ENCODE measurements around the gene OR4Q2.
"Not testable (repeated sequence)": the region's sequence is repeated elsewhere in the genome, so short reads cannot be mapped to it uniquely, and the experiment has no call there.

Gene OR4Q2

DNA sequence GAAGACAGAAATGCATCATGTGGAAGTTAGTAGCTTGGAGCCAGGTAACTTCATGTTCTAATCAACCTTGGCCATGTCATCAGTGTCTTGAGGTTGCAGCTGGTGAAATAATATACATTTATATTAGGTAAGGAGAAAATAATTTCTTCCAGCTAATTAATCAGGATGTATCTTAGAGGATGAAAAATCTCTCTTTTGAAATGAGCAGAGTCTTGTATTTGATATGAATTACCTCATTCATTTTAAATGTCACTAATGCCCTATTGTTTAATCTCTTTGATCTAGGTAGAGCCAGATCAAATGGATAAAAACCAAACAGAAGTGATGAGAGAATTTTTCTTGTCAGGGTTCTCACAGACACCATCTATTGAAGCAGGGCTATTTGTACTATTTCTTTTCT, at the start of gene OR4Q2:
TSS of gene OR4Q2 (plus strand) at position 301 of the 400 bp plus-strand sequence.
- no peak for TF ChIP-seq CTCF (IDR thresholded peaks at IDR 0.05; ENCODE audit: control extremely low read depth, extremely low read depth, low read depth, missing control alignments)
- POLR2A ChIA-PET, result no interaction called here
- CTCF ChIA-PET, result interaction anchor here (1.2 kb wide), 1 partner anchor 12 kb away, joined by 3 read pairs; no protein-coding TSS in a partner anchor
- no peak for DNase-seq (ENCODE audit: extremely low spot score)

DNA sequence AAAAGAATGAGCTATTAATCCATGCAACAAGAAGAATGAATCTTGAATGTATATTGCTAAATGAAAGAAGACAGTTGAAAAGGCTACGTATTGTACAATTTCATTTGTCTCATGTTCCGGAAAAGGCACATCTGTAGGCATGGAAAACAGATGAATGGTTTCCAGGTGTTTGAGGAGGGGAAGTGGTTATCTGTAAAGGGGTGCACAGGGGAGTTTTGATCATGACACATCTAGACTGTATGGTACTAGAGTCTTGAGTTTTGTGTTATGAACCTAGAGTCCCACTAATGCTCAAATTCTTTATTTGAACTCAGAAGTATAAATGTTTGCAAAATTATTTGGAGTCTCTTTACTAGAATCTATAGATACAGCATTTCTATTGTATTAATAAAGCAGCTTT, 32.2 kb upstream of the OR4Q2 start:
- CTCF ChIA-PET, result interaction anchor here (1.4 kb wide), 1 partner anchor 54 kb away, joined by 3 read pairs; no protein-coding TSS in a partner anchor
- POLR2A ChIA-PET, result not testable (repeated sequence)

DNA sequence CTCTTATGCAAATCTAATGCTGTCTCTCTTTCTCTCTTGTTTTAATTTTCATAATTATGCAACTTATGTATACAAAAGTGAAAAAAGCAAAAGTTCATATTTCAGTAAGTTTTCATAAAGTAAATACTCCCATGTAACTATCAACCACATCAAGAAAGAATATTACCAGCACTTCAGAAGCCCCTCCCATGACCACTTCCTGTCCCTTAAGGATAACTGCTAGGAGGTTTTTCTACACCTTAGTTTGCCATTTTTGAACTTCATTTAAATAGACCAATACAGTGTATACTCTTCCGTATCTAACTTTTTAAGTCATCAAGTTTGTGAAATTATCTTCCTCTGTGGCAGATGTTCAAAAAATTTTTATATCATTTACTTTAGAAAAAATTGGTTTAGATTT, 27.1 kb upstream of the OR4Q2 start:
- POLR2A ChIA-PET, result no interaction called here
- no peak for DNase-seq (ENCODE audit: extremely low spot score)
- TF ChIP-seq CTCF (IDR thresholded peaks at IDR 0.05; ENCODE audit: control extremely low read depth, extremely low read depth, low read depth, missing control alignments), result no peak
- CTCF ChIA-PET, result no interaction called here

More for the DNA sequence above, 32.2 kb upstream of the OR4Q2 start:
- DNase-seq (ENCODE audit: extremely low spot score), result not testable (repeated sequence)

GRCh38 chr14:19975291-19975690, 26.7 kb upstream of the OR4Q2 start, which contains the start of gene OR4K15:
Gene OR4K15 (plus strand): TSS chr14:19975591. CDS start chr14:19975591, 0 bp downstream.
- no peak for DNase-seq (ENCODE audit: extremely low spot score)
- ChIA-PET CTCF (no interaction called here), POLR2A (no interaction called here)
- no peak for TF ChIP-seq CTCF (IDR thresholded peaks at IDR 0.05; ENCODE audit: control extremely low read depth, extremely low read depth, low read depth, missing control alignments)

DNA sequence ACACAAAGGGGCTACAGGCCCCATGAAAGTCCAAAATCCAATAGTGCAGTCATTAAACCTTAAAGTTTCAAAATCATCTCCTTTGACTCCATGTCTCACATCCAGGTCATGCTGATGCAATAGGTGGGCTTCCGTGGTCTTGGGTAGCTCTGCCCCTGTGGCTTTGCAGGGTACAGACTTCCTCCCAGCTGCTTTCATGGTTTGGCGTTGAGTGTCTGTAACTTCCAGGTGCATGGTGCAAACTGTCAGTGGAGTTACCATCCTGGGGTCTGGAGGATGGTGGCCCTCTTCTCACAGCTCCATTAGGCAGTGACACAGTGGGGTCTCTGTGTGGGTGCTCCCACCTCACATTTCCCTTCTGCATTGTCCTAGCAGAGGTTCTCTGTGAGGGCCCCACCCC, 8.5 kb upstream of the OR4Q2 start:
- no peak for DNase-seq (ENCODE audit: extremely low spot score)
- no peak for TF ChIP-seq CTCF (IDR thresholded peaks at IDR 0.05; ENCODE audit: control extremely low read depth, extremely low read depth, low read depth, missing control alignments)
- POLR2A ChIA-PET, result no interaction called here
- CTCF ChIA-PET, result no interaction called here

GRCh38 chr14:20002319-20002718, 356 bp downstream of the OR4Q2 start:
- CTCF ChIA-PET, result interaction anchor here (1.2 kb wide), 1 partner anchor 12 kb away, joined by 3 read pairs; no protein-coding TSS in a partner anchor
- DNase-seq (ENCODE audit: extremely low spot score), result no peak
- TF ChIP-seq CTCF (IDR thresholded peaks at IDR 0.05; ENCODE audit: control extremely low read depth, extremely low read depth, low read depth, missing control alignments), result no peak
- POLR2A ChIA-PET, result no interaction called here

DNA sequence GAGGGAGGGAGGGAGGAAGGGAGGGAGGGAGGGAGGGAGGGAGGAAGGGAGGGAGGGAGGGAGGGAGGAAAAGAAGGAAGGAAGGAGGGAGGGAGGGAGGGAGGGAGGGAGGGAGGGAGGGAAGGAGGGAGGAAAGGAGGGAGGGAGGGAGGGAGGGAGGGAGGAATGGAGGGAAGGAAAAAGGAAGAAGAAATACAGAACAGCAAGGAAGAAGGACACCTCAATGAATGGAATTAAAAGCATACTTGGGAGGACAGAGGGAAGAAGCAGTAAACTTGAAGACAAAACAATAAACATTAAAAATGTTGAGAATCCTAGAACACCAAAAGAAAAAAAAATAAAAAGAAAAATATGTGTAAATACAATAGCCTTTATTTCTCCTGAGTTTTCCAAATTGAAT, 6.2 kb downstream of the OR4Q2 start:
- CTCF ChIA-PET, result no interaction called here
- no peak for TF ChIP-seq CTCF (IDR thresholded peaks at IDR 0.05; ENCODE audit: control extremely low read depth, extremely low read depth, low read depth, missing control alignments)
- POLR2A ChIA-PET, result no interaction called here
- DNase-seq (ENCODE audit: extremely low spot score), result no peak

All from GM10248 (cell line).